CD4-positive, alpha-beta T cell treated with Interleukin-6 for 4 hours (primary cell): ENCODE results near the gene VHLL.
"Not testable (repeated sequence)": the region's sequence is repeated elsewhere in the genome, so short reads cannot be mapped to it uniquely, and the experiment has no call there.

Source experiments
- DNase-seq: peaks from one replicate; pipeline ENCODE4 v3.0.0-alpha.2; 2020; ENCODE audit warnings: mixed read lengths

Gene VHLL

DNA sequence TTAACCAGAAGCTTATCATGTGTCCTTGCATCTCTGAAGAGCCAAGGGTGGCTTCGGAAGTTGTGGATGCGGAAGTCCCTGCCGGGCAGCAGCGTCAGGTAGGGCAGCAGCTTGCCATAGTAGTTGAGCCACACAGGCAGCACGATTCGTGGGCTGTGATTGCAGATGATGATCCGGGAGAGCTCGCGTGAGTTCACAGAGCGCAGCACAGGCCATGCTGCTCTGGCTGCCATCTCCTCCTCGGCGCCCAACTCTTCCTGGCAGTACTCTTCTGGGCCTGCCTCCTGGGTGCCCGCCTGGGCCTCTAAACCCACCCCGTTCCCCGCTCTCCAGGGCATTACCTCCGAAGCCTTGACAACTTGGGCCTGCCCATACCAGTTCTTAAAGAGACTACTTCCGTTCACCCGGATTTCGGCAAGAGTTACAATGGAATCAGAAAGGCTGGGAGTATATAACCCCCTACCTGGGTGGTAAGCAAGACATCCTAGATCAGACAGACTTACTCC is at the start of gene VHLL:
Gene VHLL (minus strand): TSS at position 456 of the 506 bp plus-strand sequence. CDS start 118 bp downstream, at position 338.
- DNase-seq, result no peak

DNA sequence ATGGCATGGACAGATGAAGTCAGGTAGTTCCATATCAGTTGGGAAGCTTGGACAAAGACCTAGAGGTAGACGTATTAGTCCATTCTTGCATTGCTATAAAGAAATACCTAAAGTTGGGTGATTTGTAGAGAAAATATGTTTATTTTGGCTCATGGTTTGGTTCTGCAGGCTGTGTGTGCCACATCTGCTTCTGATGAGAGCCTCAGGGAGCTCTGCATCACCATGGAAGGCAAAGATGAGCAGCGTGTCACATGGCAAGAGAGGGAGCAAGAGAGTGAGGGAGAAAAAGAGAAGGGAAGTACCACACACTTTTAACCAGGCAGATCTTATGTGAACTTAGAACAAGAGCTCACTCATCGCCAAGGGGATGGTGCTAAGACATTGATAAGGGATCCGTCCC is 48.2 kb upstream of the VHLL start:
- no peak for DNase-seq

- no peak for DNase-seq
These were observed 47.5 kb upstream of the VHLL start for GRCh38 chr1:156346636-156347035.

- DNase-seq, result not testable (repeated sequence)
These were observed 46.9 kb upstream of the VHLL start for GRCh38 chr1:156346035-156346434.

DNA sequence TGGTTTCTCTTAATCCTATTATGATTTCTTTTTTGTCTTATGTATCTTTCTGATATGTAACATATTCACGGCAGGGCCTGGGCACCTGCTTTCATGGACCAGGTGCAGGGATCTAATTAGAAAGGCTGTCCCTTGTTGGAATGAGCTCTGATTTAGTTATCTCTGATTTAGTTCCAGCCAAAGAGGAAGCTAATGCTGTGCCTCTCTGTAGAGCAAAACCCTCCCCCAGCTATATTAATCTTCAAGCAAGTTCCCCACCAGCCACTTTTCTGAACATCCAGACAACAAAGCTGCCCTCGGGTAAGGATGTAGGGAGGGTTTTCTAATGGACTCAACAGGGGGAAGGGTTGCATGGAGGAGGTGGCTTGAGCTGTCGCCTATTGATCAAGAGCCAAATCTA is 45.3 kb upstream of the VHLL start:
- no peak for DNase-seq

DNA sequence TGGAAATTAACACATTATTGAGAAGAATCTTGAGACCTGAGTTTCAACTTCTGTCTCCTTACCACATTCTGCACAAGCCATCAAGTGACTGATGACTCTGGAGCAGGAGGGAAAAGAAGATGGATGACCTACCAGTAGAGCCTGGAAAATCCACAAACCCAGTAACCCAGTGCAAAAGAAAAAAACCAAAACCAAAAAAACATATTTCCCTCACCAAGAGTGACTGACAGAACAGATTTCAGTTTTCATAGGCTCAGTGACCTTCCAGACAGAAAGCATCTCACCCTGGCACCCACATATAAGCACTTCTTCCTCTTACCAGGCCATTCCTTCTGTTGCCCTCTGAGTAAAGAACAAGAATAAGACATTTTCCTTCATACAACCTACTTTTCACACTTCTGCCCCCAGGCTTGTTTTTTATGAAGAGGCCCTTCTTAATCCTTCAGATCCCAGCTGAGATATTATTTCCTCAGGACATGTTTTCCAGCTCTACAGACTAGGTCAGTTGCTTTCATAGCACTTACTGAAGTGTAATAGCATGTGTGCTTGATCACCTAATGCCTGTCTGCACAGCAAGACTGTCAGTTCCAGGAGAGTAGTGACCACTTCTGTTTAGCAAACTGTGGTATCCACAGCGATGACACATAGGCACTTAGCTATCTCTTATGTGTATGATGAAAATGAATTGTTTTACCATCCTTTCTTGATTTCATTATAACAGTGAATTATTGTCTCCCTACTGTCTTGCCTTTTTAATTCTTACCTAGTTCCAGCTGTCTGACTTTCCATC is 43.3 kb upstream of the VHLL start:
- no peak for DNase-seq

DNA sequence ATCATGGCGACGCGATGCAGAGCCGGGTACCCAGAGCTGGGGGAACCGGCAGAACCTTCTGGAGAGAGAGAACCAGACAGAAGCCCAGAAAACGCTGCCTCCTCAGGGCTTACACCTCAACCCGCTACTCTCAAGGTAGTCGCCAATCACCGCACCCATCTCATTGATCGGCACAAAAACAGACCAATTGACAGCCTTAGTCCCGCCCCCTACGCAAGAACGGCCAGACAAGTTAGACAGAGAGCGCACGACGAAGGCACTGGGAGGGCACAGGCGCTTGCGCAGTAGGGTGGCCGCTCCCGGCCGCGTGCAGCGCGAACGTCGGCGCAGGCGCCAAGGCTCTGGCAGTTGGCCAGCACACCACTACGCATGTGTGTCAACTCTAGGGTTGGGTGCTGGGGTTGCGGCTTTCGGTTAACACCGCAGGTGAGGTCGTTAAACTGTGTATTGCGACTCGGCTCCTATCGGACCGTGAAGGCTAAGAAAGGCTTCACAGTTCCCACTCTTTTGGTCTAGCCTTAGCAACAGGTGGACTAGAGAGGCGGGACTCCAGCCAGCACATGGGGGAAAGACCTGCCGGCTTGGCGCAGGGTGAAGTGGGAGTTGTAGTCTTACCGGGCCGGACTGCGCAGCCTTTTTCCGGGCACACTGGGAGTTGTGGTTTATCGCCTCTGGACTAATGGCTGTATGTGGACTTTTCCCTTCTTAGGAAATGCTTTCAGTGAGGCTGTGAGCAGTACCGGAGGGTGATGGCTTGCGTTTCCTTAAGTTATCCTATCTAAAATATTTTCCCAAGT is 39.3 kb upstream of the VHLL start, which contains the start of the genes CCT3 and TSACC:
Gene CCT3 (minus strand): TSS at position 113 of the 797 bp plus-strand sequence. CDS start 108 bp downstream, at position 5.
Gene TSACC (plus strand): TSS at position 347 of the 797 bp plus-strand sequence. CDS start 1,232 bp downstream, outside the sequence.
- peak; percentile 99 for DNase-seq

DNA sequence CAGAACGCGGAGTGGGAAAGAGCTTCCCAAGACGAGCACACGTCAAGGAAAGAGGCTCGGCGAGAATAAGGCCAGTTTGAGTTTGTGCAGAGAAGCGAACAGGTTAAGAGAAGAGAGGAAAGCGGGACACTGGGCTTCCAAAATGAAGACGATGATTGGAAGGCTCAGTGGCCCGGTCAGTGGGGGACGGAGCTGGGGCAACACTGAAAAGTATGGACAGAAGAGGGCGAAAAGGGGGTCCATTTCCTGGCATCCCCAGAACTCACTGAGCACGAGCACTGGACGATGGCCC is 38.7 kb upstream of the VHLL start:
- DNase-seq, result no peak

GRCh38 chr1:156337052-156337887 is 38.2 kb upstream of the VHLL start:
- DNase-seq, result no peak

DNA sequence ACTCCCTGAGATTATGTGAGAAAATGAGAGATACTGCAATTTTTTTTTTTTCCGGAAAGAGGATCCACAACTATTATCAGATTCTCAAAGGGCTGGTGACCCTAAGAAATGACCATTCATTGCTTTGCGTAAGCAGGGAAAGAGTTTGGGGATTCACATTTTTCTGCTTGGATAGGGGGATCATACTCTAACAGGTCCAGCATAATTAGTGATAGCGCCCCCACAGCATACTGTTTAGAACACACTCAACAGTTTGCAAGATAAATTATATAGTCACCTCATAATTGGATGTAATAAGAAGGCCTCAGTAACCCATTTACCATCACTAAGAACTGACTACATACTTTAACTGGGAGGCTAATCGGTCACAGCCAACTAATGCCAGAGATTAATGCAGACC is 37.1 kb upstream of the VHLL start:
- no peak for DNase-seq

DNA sequence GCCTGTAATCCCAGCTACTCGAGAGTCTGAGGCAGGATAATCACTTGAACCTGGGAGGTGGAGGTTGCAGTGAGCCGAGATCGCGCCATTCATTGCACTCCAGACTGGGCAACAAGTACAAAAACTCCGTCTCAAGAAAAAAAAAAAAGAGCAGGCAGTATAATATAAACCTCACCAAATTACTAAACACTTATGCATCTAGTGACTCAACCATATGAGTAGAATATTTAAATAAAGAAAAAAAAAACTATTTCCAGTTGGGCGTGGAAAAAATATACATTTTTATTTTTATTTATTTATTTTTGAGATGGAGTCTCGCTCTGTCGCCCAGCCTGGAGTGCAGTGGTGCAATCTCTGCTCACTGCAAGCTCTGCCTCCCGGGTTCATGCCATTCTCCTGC is 24.1 kb upstream of the VHLL start:
- DNase-seq, result not testable (repeated sequence)

DNA sequence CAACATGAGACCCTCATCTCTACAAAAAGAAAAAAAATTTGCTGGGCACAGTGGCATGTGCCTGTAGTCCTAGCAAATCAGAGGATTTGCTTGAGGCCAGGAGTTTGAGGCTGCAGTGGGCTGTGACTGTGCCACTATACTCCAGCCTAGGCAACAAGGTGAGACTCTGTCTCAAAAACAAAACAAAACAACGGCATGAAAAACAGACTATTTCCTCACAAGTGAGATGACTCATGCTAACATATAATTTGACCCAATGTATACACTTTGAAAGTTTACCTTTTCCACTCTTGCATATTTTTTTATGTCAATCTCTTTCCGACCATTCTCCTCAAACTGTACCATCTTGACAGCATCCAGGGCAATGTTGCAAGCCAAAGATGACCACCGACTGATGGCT is 21.5 kb upstream of the VHLL start:
- DNase-seq, result no peak

GRCh38 chr1:156319664-156320063 is 20.6 kb upstream of the VHLL start:
- peak; percentile 21 for DNase-seq

GRCh38 chr1:156316909-156317308 is 17.8 kb upstream of the VHLL start:
- DNase-seq, result no peak

- no peak for DNase-seq
These were observed 11.9 kb upstream of the VHLL start for GRCh38 chr1:156310962-156311361.

- no peak for DNase-seq
These were observed 9.0 kb upstream of the VHLL start for GRCh38 chr1:156308078-156308477.

DNA sequence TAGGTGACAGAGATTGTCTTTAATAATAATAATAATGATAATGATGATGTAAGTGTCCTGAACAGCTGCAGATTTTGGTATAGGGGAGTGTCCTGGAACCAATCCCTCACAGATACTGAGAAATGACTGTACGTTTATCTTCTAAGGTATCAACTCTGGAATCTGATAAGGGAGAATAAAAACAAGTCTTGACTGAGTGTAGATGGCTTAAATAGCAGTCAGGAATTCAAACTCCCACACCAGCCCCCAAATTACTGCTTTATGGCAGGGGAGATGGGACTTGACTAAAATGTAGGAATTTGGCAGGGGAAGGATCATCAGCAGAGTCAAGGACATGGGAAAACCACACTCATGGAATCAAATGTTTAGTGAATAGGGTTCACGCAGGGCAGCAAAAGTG is 6.1 kb upstream of the VHLL start:
- DNase-seq, result no peak

GRCh38 chr1:156303241-156303640 is 4.1 kb upstream of the VHLL start:
- no peak for DNase-seq

- DNase-seq, result peak; percentile 69
These were observed 3.6 kb downstream of the VHLL start, which contains the start of gene GLMP for GRCh38 chr1:156295391-156295947. Gene GLMP, minus strand, starts transcription at chr1:156295679. Its CDS starts 34 bp downstream, at chr1:156295645.

GRCh38 chr1:156293895-156294294 is 5.2 kb downstream of the VHLL start:
- DNase-seq, result no peak

- no peak for DNase-seq
These were observed 6.0 kb downstream of the VHLL start for GRCh38 chr1:156293098-156293434.

DNA sequence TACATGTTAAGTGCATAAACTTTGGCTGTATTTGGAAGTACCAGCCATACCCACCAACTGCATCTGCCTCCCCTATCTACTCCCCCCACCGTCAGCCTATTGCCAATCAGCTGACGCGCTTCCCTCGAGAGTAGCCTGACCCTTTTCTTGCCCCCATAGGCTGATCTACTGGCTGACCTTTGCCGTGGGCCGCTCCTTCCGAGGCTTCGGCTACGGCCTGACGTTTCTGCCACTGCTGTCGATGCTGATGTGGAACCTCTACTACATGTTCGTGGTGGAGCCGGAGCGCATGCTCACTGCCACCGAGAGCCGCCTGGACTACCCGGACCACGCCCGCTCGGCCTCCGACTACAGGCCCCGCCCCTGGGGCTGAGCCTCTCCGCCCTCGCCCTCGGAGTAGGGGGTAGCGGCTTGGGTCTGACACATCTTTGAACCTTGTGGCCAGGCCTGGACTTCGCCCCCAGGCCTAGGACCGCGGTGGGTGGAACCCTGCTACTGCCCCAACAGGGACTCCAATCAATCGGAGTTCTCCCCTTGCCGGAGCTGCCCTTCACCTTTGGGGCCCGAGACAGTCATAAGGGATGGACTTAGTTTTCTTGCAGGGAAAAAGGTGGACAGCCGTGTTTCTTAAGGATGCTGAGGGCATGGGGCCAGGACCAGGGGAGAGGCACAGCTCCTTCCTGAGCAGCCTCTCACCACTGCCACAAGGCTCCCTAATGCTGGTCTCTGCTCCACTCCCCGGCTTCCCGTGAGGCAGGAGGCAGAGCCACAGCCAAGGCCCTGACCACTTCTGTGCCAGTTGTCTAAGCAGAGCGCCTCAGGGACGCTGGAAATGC is 7.7 kb downstream of the VHLL start:
- peak; percentile 35 for DNase-seq
